Stimulated activated CD4-positive, alpha-beta T cell treated with anti-CD3 and anti-CD28 coated beads, Interleukin-12 subunit alpha, Interleukin-12 subunit beta, amount 100 ng/mL, for 48 hours (primary cell): ENCODE data around the gene CNTNAP2.

Source experiments
- DNase-seq, 3 donors: peaks; one replicate each; pipeline ENCODE4 v3.0.0-alpha.2; 2020; ENCODE audit warnings: low read depth in 2 of 3, low spot score in 1 of 3

The CNTNAP2 gene

GRCh38 chr7:147803151-147803550, 1686.5 kb downstream of the CNTNAP2 start:
- DNase-seq: no peak

- no peak for DNase-seq
These were observed 1687.0 kb downstream of the CNTNAP2 start for GRCh38 chr7:147803606-147804005.

GRCh38 chr7:147804032-147804431, 1687.4 kb downstream of the CNTNAP2 start:
- no peak for DNase-seq

GRCh38 chr7:147805996-147806576, 1689.5 kb downstream of the CNTNAP2 start:
- DNase-seq: no peak

- no peak for DNase-seq
These were observed 1693.2 kb downstream of the CNTNAP2 start for GRCh38 chr7:147809786-147810185.

- DNase-seq: no peak
These were observed 1693.7 kb downstream of the CNTNAP2 start for GRCh38 chr7:147810269-147810668.

- no peak for DNase-seq
These were observed 1695.3 kb downstream of the CNTNAP2 start for GRCh38 chr7:147811923-147812322.

- no peak for DNase-seq
These were observed 1696.7 kb downstream of the CNTNAP2 start for GRCh38 chr7:147813316-147813715.

- no peak for DNase-seq
These were observed 1701.7 kb downstream of the CNTNAP2 start for GRCh38 chr7:147818317-147818716.

GRCh38 chr7:147824671-147825070, 1708.1 kb downstream of the CNTNAP2 start:
- DNase-seq: no peak

GRCh38 chr7:147829016-147829415, 1712.4 kb downstream of the CNTNAP2 start:
- DNase-seq: no peak

GRCh38 chr7:147833557-147833956, 1717.0 kb downstream of the CNTNAP2 start:
- no peak for DNase-seq

- DNase-seq: no peak
These were observed 1717.4 kb downstream of the CNTNAP2 start for GRCh38 chr7:147833970-147834369.

- no peak for DNase-seq
These were observed 1736.2 kb downstream of the CNTNAP2 start for GRCh38 chr7:147852833-147853232.

GRCh38 chr7:147857152-147858140, 1740.8 kb downstream of the CNTNAP2 start:
- DNase-seq: no peak

GRCh38 chr7:147858421-147858820, 1741.8 kb downstream of the CNTNAP2 start:
- DNase-seq: no peak

- no peak for DNase-seq
These were observed 1742.4 kb downstream of the CNTNAP2 start for GRCh38 chr7:147859033-147859432.

GRCh38 chr7:147859486-147859885, 1742.9 kb downstream of the CNTNAP2 start:
- no peak for DNase-seq

GRCh38 chr7:147861058-147861716, 1744.6 kb downstream of the CNTNAP2 start:
- no peak for DNase-seq

GRCh38 chr7:147861945-147862344, 1745.3 kb downstream of the CNTNAP2 start:
- DNase-seq: no peak

- DNase-seq: no peak
These were observed 1752.9 kb downstream of the CNTNAP2 start for GRCh38 chr7:147869456-147869855.
